Caki2 (cell line): Measurements from ENCODE around the gene FHOD3. TPM values are rescaled to one million over a fixed set of nuclear protein-coding genes. Genes with fewer than 3 reads are reported as not detected.

ENCODE experiments used
- DNase-seq: peaks from one replicate; pipeline ENCODE4 v3.0.0-alpha.2; 2015; ENCODE audit warnings: low read depth
- in situ Hi-C: cut with HindIII; loops from 2 replicates; pipeline ENCODE4 v1.10.0; 2016; ENCODE audit warnings: low sequenced_read_pairs, low pct_unique_long_range_greater_than_20kb, mixed read lengths
- total RNA-seq: library from RNA; depleted of rRNA; stranded (reverse); fragments of >200 nt; shearing (Covaris generic); gene quantifications from 2 replicates; pipeline ENCODE4 v1.2.3, GENCODE V29; 2014; ENCODE audit warnings: low replicate concordance

Gene FHOD3
- total RNA-seq, 1 experiment from 2014 or later: 15.0 TPM

GRCh38 chr18:36468161-36468560 is 170.6 kb downstream of the FHOD3 start:
- DNase-seq: no peak
- in situ Hi-C loops: no loop called here

- no peak for DNase-seq
- in situ Hi-C loops: no loop called here
Observed at GRCh38 chr18:36469461-36469860, 171.9 kb downstream of the FHOD3 start.

- DNase-seq: no peak
- in situ Hi-C loops: no loop called here
Observed at GRCh38 chr18:36470896-36471295, 173.4 kb downstream of the FHOD3 start.

- in situ Hi-C loops: no loop called here
Observed at GRCh38 chr18:36471393-36471792, 173.9 kb downstream of the FHOD3 start.

GRCh38 chr18:36476433-36476832 is 178.9 kb downstream of the FHOD3 start:
- in situ Hi-C loops: no loop called here
- no peak for DNase-seq

More at GRCh38 chr18:36471393-36471792, 173.9 kb downstream of the FHOD3 start:
- no peak for DNase-seq

GRCh38 chr18:36477776-36478175 is 180.3 kb downstream of the FHOD3 start:
- DNase-seq: no peak
- in situ Hi-C loops: no loop called here

- DNase-seq: no peak
- in situ Hi-C loops: no loop called here
Observed at GRCh38 chr18:36481201-36481657, 183.7 kb downstream of the FHOD3 start.

GRCh38 chr18:36481935-36482334 is 184.4 kb downstream of the FHOD3 start:
- in situ Hi-C loops: no loop called here
- no peak for DNase-seq

- DNase-seq: no peak
- in situ Hi-C loops: no loop called here
Observed at GRCh38 chr18:36484591-36484990, 187.1 kb downstream of the FHOD3 start.

- DNase-seq: no peak
- in situ Hi-C loops: no loop called here
Observed at GRCh38 chr18:36485772-36486171, 188.3 kb downstream of the FHOD3 start.

- no peak for DNase-seq
- in situ Hi-C loops: no loop called here
Observed at GRCh38 chr18:36488131-36488530, 190.6 kb downstream of the FHOD3 start.

- in situ Hi-C loops: no loop called here
- no peak for DNase-seq
Observed at GRCh38 chr18:36490897-36491296, 193.4 kb downstream of the FHOD3 start.

- in situ Hi-C loops: no loop called here
- DNase-seq: no peak
Observed at GRCh38 chr18:36492604-36493329, 195.3 kb downstream of the FHOD3 start.

GRCh38 chr18:36493349-36494159 is 196.0 kb downstream of the FHOD3 start:
- in situ Hi-C loops: no loop called here

GRCh38 chr18:36494160-36494437 is 196.6 kb downstream of the FHOD3 start:
- no peak for DNase-seq
- in situ Hi-C loops: no loop called here

More at GRCh38 chr18:36493349-36494159, 196.0 kb downstream of the FHOD3 start:
- DNase-seq: no peak

GRCh38 chr18:36496022-36496421 is 198.5 kb downstream of the FHOD3 start:
- in situ Hi-C loops: no loop called here
- DNase-seq: no peak

GRCh38 chr18:36499938-36500337 is 202.4 kb downstream of the FHOD3 start:
- no peak for DNase-seq
- in situ Hi-C loops: no loop called here

GRCh38 chr18:36501100-36501499 is 203.6 kb downstream of the FHOD3 start:
- in situ Hi-C loops: no loop called here
- no peak for DNase-seq

GRCh38 chr18:36503477-36503876 is 206.0 kb downstream of the FHOD3 start:
- DNase-seq: no peak
- in situ Hi-C loops: no loop called here

GRCh38 chr18:36504928-36505327 is 207.4 kb downstream of the FHOD3 start:
- DNase-seq: no peak
- in situ Hi-C loops: no loop called here
